HEK293 (cell line): ENCODE data around the gene TRMT112.

Experiments
- CTCF ChIA-PET: fragments of 350-600 bp; formaldehyde crosslinking; extraction: SDS; loops from one replicate; lab custom pipeline; 2021; ENCODE audit warnings: antibody characterized with exemption; lab: Yijun Ruan, JAX
- POLR2A ChIA-PET: fragments of 300-600 bp; formaldehyde crosslinking; extraction: SDS; loops from one replicate; lab custom pipeline; 2020; ENCODE audit warnings: antibody characterized with exemption, inconsistent platforms; lab: Yijun Ruan, JAX
- H3K27ac ChIP-seq: fragments of 200-500 bp; sonication (Bioruptor generic); 2 replicates; pipeline ENCODE4 v1.5.1; 2014; ENCODE audit warnings: low read depth, low read length, control low read depth, inconsistent platforms; ENCODE audit errors: extremely low read depth
- H3K36me3 ChIP-seq, 2 experiments: fragments of 200-500 bp in 1 of 2; sonication (Bioruptor generic) in 1 of 2; 1 replicate in 1 of 2; 2 replicates in 1 of 2; pipeline ENCODE4 v1.5.1; 2014 to 2017; ENCODE audit warnings: inconsistent platforms in 2 of 2, low read length in 2 of 2; ENCODE audit not compliant: control insufficient read depth in 2 of 2, insufficient read depth in 1 of 2
- H3K4me1 ChIP-seq: fragments of 200-500 bp; sonication (Bioruptor generic); 2 replicates; pipeline ENCODE4 v1.5.1; 2014; ENCODE audit warnings: mild to moderate bottlenecking, low read length, inconsistent platforms; ENCODE audit not compliant: control insufficient read depth, insufficient read depth
- H3K4me3 ChIP-seq: 2 replicates; pipeline ENCODE4 v1.5.1; 2011; ENCODE audit warnings: low read depth, mild to moderate bottlenecking, control low read depth, low read length, moderate library complexity
- H3K9me3 ChIP-seq: fragments of 200-500 bp; sonication (Bioruptor generic); 2 replicates; pipeline ENCODE4 v1.5.1; 2014; ENCODE audit warnings: low read depth, low read length, inconsistent platforms; ENCODE audit not compliant: control insufficient read depth, insufficient read depth
- EGR2 ChIP-seq: fragments of 450-650 bp; formaldehyde crosslinking; IDR thresholded peaks from 2 replicates; pipeline ENCODE4 v1.5.1; 2016; ENCODE audit warnings: low read depth, missing biosample characterization, missing genetic modification characterization
- GLIS1 ChIP-seq: fragments of 450-650 bp; formaldehyde crosslinking; IDR thresholded peaks from 2 replicates; pipeline ENCODE4 v1.5.1; 2016; ENCODE audit warnings: missing biosample characterization, missing genetic modification characterization
- HOXA7 ChIP-seq: sonication (generic); formaldehyde crosslinking; IDR thresholded peaks from 2 replicates; pipeline ENCODE4 v1.8.1; 2022; ENCODE audit warnings: missing genetic modification reagents, borderline replicate concordance
- IKZF3 ChIP-seq: fragments of 450-650 bp; IDR thresholded peaks from 2 replicates; pipeline ENCODE4 v1.5.0; 2018; ENCODE audit warnings: missing biosample characterization, mild to moderate bottlenecking, missing genetic modification characterization, moderate library complexity
- KLF9 ChIP-seq: fragments of 450-650 bp; formaldehyde crosslinking; IDR thresholded peaks from 2 replicates; pipeline ENCODE4 v1.5.1; 2016; ENCODE audit warnings: missing biosample characterization, missing genetic modification characterization, low read depth
- PRDM1 ChIP-seq: fragments of 450-650 bp; formaldehyde crosslinking; IDR thresholded peaks from 2 replicates; pipeline ENCODE4; 2016; ENCODE audit warnings: missing biosample characterization, missing genetic modification characterization
- TSHZ1 ChIP-seq: fragments of 450-650 bp; formaldehyde crosslinking; IDR thresholded peaks from 2 replicates; pipeline ENCODE4 v1.5.1; 2016; ENCODE audit warnings: missing biosample characterization, missing genetic modification characterization, borderline replicate concordance
- WT1 ChIP-seq: fragments of 450-650 bp; formaldehyde crosslinking; IDR thresholded peaks from 2 replicates; pipeline ENCODE4 v1.5.1; 2016; ENCODE audit warnings: missing biosample characterization, missing genetic modification characterization
- ZNF324 ChIP-seq: fragments of 450-650 bp; formaldehyde crosslinking; IDR thresholded peaks from 2 replicates; pipeline ENCODE4 v1.5.1; 2016; ENCODE audit warnings: missing biosample characterization, missing genetic modification characterization
- ZNF366 ChIP-seq: fragments of 450-650 bp; formaldehyde crosslinking; conservative IDR thresholded peaks from 2 replicates; pipeline ENCODE4 v1.5.1; 2016; ENCODE audit warnings: missing biosample characterization, missing genetic modification characterization
- ZNF449 ChIP-seq: fragments of 450-650 bp; formaldehyde crosslinking; IDR thresholded peaks from 2 replicates; pipeline ENCODE4 v1.5.1; 2017; ENCODE audit warnings: missing biosample characterization, mild to moderate bottlenecking, missing genetic modification characterization, moderate library complexity
- ZNF473 ChIP-seq: fragments of 450-650 bp; formaldehyde crosslinking; IDR thresholded peaks from 2 replicates; pipeline ENCODE4 v1.5.1; 2017; ENCODE audit warnings: missing biosample characterization, missing genetic modification characterization
- ZNF521 ChIP-seq: fragments of 450-650 bp; formaldehyde crosslinking; IDR thresholded peaks from 2 replicates; pipeline ENCODE4 v1.5.1; 2017; ENCODE audit warnings: missing biosample characterization, mild to moderate bottlenecking, missing genetic modification characterization
- ZNF558 ChIP-seq: fragments of 450-650 bp; formaldehyde crosslinking; IDR thresholded peaks from 2 replicates; pipeline ENCODE4 v1.5.1; 2016; ENCODE audit warnings: missing biosample characterization, missing genetic modification characterization
- ZNF645 ChIP-seq: fragments of 450-650 bp; formaldehyde crosslinking; IDR thresholded peaks from 2 replicates; pipeline ENCODE4; 2016; ENCODE audit warnings: missing biosample characterization, missing genetic modification characterization
- ZNF777 ChIP-seq: fragments of 450-650 bp; formaldehyde crosslinking; IDR thresholded peaks from 2 replicates; pipeline ENCODE4 v1.5.1; 2017; ENCODE audit warnings: missing biosample characterization, missing genetic modification characterization, borderline replicate concordance
- TF ChIP-seq, protein P1 (sequence below): fragments of 450-650 bp; formaldehyde crosslinking; IDR thresholded peaks from 2 replicates; pipeline ENCODE4 v1.5.1; 2016; ENCODE audit warnings: missing biosample characterization, missing genetic modification characterization
- TF ChIP-seq, protein P2 (sequence below): sonication (generic); formaldehyde crosslinking; IDR thresholded peaks from 2 replicates; pipeline ENCODE4 v1.8.1; 2022; ENCODE audit warnings: mild to moderate bottlenecking, moderate library complexity, missing genetic modification reagents
- TF ChIP-seq, protein P3 (sequence below): fragments of 450-650 bp; formaldehyde crosslinking; IDR thresholded peaks from 2 replicates; pipeline ENCODE4 v1.5.1; 2016; ENCODE audit warnings: missing biosample characterization, missing genetic modification characterization

The TRMT112 gene

GRCh38 chr11:64321533-64321932 is 4.2 kb upstream of the TRMT112 start:
- ChIA-PET CTCF (interaction anchor here (0.6 to 2.9 kb wide), 3 partner anchors 10 to 33 kb away, joined by 6 to 10 read pairs (median 6); no protein-coding TSS in a partner anchor), POLR2A (interaction anchor here (1.0 kb wide), 1 partner anchor 12 kb away, joined by 6 read pairs; no protein-coding TSS in a partner anchor)
- Histone ChIP-seq H3K36me3 (peaks cover 0 to 38% of the 10 kb centered on the region in 2 experiments; a peak in 1 of 3 replicates), H3K27ac (no peak overlapping the region), H3K9me3 (no peaks in the 10 kb centered on the region), H3K4me1 (no peaks in the 10 kb centered on the region), H3K4me3 (no peak overlapping the region)
- TF ChIP-seq, protein P1, sequence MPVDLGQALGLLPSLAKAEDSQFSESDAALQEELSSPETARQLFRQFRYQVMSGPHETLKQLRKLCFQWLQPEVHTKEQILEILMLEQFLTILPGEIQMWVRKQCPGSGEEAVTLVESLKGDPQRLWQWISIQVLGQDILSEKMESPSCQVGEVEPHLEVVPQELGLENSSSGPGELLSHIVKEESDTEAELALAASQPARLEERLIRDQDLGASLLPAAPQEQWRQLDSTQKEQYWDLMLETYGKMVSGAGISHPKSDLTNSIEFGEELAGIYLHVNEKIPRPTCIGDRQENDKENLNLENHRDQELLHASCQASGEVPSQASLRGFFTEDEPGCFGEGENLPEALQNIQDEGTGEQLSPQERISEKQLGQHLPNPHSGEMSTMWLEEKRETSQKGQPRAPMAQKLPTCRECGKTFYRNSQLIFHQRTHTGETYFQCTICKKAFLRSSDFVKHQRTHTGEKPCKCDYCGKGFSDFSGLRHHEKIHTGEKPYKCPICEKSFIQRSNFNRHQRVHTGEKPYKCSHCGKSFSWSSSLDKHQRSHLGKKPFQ (tag by site-specific recombination): no peak
- TF ChIP-seq TSHZ1 (tag by site-specific recombination): no peak
- TF ChIP-seq ZNF777 (tag by site-specific recombination): no peak
- 0 out of 2 replicates have a peak, but pooled peaks have one; percentile 33 for TF ChIP-seq ZNF449 (tag by site-specific recombination)
- TF ChIP-seq ZNF366 (tag by site-specific recombination): no peak
- TF ChIP-seq, protein P2, sequence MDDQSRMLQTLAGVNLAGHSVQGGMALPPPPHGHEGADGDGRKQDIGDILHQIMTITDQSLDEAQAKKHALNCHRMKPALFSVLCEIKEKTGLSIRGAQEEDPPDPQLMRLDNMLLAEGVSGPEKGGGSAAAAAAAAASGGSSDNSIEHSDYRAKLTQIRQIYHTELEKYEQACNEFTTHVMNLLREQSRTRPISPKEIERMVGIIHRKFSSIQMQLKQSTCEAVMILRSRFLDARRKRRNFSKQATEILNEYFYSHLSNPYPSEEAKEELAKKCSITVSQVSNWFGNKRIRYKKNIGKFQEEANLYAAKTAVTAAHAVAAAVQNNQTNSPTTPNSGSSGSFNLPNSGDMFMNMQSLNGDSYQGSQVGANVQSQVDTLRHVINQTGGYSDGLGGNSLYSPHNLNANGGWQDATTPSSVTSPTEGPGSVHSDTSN (CRISPR knock-in tag): no peak
- TF ChIP-seq KLF9 (tag by site-specific recombination): no peak

GRCh38 chr11:64321026-64321425 is 3.7 kb upstream of the TRMT112 start:
- Histone ChIP-seq H3K4me3 (no peak overlapping the region), H3K36me3 (peaks cover 0 to 43% of the 10 kb centered on the region in 2 experiments; a peak in 1 of 3 replicates), H3K9me3 (no peaks in the 10 kb centered on the region), H3K27ac (no peak overlapping the region), H3K4me1 (no peaks in the 10 kb centered on the region)
- ChIA-PET POLR2A (interaction anchor here (0.6 kb wide), 1 partner anchor 163 kb away, joined by 3 read pairs; no protein-coding TSS in a partner anchor), CTCF (no interaction called here)
- TF ChIP-seq, protein P3, sequence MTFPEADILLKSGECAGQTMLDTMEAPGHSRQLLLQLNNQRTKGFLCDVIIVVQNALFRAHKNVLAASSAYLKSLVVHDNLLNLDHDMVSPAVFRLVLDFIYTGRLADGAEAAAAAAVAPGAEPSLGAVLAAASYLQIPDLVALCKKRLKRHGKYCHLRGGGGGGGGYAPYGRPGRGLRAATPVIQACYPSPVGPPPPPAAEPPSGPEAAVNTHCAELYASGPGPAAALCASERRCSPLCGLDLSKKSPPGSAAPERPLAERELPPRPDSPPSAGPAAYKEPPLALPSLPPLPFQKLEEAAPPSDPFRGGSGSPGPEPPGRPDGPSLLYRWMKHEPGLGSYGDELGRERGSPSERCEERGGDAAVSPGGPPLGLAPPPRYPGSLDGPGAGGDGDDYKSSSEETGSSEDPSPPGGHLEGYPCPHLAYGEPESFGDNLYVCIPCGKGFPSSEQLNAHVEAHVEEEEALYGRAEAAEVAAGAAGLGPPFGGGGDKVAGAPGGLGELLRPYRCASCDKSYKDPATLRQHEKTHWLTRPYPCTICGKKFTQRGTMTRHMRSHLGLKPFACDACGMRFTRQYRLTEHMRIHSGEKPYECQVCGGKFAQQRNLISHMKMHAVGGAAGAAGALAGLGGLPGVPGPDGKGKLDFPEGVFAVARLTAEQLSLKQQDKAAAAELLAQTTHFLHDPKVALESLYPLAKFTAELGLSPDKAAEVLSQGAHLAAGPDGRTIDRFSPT: no peak
- TF ChIP-seq ZNF645 (tag by site-specific recombination) (no peak), PRDM1 (tag by site-specific recombination) (peak; percentile 99), ZNF558 (tag by site-specific recombination) (no peak), WT1 (no peak), ZNF324 (tag by site-specific recombination) (no peak), EGR2 (peak; percentile 42; the same call in 1 of the 2 replicates), IKZF3 (no peak), GLIS1 (tag by site-specific recombination) (peak; percentile 46), KLF9 (tag by site-specific recombination) (no peak), ZNF521 (tag by site-specific recombination) (no peak), ZNF473 (tag by site-specific recombination) (no peak), HOXA7 (CRISPR knock-in tag) (no peak)
